ENCODE results near the gene SETBP1.

Gene SETBP1

GRCh38 chr18:44724105-44724778, 43.6 kb downstream of the SETBP1 start:
- no peak for DNase-seq (ENCODE audit: low read depth, low spot score)
- no peak overlapping the region for H3K4me3 ChIP-seq (ENCODE audit: low read length)

DNA sequence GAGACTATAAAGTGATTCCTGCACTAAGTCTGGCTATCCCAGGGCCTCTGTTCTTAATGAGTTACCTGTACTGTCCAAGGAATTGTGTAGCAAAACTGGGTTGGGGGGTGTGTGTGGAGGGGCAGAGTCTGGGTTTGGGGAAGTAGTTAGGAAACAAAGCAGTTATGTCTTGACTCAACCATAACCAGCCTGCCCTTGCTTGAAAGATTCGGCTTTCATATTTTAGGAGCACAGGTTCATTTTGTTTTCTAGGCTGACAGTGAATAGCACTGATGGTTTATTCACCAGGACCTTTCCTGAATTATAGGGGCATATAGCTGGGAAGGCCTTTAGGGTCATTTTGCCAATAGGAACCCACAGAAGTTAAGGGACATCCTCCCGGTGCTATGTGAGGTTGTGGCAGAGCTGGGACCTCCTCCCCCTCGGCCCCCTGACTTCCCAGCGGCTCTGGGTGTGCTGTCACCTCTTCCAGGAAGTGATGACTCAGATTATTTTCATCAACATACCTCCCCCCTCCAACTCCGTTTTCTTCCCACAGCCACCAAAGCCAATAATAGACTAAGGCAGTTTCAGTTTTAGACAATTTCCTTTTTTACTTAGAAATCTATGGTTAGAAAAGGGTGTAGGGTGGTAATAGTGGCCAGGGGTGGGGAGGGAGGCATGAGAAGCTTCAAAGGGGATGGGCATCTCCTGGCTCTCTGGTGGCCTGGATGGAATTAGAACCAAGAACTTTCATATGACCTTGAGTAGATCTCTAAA, 44.8 kb downstream of the SETBP1 start:
- no peak overlapping the region for H3K4me3 ChIP-seq (ENCODE audit: low read length)
- peak; percentile 35 for DNase-seq (ENCODE audit: low read depth, low spot score)

DNA sequence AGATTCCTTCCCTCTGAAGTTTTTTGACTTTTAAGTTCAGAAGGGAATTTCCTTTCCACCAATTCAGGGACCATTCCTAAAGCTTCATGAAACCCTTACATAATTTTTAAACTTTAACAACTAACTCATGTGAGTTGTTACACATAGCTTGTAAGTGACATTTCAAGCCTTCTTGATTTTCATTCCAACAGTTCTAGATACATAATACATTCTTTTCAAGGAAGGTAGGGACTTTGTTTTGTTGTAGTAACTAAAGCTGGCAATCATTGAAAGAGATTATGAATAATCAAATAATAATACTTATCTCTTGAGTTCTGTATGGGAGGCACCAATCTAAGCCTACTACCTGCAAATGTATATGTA, 45.4 kb downstream of the SETBP1 start:
- no peak for DNase-seq (ENCODE audit: low read depth, low spot score)
- H3K4me3 ChIP-seq (ENCODE audit: low read length) = no peak overlapping the region

DNA sequence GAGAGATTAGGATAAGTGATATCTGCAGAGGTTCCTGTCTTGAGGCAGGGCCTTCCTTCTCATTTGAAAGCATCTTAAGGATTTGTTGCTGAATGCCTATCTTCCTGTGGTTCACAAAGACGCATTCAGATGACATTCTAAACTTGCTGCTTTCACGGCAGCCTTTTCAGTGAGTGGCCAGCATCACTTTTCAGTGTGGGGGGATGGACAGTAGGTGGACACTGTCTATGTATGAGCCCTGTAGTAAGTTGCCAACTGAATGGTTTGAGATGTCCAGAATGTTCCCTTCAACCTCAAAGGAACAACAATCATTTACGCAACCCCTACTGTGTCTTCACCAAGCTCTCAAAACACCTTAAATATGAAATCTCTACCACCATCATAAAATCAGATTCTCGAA, 46.6 kb downstream of the SETBP1 start:
- no peak overlapping the region for H3K4me3 ChIP-seq (ENCODE audit: low read length)

GRCh38 chr18:44729631-44730101, 49.0 kb downstream of the SETBP1 start:
- no peak overlapping the region for H3K4me3 ChIP-seq (ENCODE audit: low read length)
- DNase-seq (ENCODE audit: low read depth, low spot score) = peak; percentile 66

More for the DNA sequence above, 46.6 kb downstream of the SETBP1 start:
- DNase-seq (ENCODE audit: low read depth, low spot score) = no peak

- no peak for DNase-seq (ENCODE audit: low read depth, low spot score)
- no peak overlapping the region for H3K4me3 ChIP-seq (ENCODE audit: low read length)
Observed at GRCh38 chr18:44730803-44731529, 50.3 kb downstream of the SETBP1 start.

DNA sequence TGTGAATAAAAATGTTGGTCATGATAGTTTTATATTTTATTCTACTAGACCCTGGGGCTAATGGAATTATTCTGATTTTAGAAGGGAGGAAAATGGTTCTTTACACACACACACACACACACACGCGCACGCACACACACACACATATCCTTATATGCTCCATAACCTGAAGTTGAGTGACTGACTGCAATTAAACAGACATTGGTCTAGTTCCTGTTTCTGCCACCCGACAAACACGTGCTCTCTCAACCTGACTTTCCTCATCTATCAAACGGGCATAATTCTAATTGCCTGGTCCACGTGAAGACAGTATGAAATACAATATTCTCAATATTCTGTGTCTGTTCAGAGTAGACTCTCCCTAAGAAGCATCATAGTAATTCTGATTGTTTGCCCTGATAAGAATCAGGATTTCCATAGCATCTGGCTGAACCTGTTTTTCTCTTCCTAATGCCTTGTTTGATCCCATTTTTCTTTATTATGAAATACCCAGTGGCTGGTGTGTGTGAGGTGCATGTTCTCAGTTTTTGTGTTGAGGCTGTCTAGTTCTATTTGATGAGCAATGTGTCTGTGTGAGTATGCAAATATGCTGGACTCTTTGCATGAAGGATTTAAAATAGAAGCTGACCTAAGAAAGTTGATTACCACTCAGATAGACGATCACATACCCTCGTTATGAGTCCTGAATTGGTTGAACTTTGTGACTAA, 51.0 kb downstream of the SETBP1 start:
- DNase-seq (ENCODE audit: low read depth, low spot score) = no peak
- H3K4me3 ChIP-seq (ENCODE audit: low read length) = no peak overlapping the region

- no peak for DNase-seq (ENCODE audit: low read depth, low spot score)
- H3K4me3 ChIP-seq (ENCODE audit: low read length) = no peak overlapping the region
Observed at GRCh38 chr18:44732238-44732563, 51.5 kb downstream of the SETBP1 start.

DNA sequence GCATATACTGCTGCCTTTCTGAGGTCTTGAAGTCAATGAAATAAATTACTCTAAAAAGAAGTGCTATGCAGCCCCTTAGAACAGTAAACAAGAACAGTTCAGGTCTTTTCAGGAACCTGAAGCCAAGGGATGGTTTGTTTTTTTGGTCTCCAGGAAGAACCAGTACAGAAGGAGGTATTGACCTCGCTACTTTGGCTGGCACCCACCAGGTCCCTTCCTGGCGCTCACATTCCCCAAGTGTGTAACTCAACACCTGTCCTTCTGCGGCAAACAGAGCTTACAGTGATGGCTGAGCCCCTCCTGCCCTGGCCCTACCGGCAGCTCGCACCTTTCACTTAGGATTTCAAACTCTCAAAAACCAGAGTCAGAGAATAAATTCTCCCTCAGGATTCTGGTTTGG, 51.9 kb downstream of the SETBP1 start:
- H3K4me3 ChIP-seq (ENCODE audit: low read length) = no peak overlapping the region
- no peak for DNase-seq (ENCODE audit: low read depth, low spot score)

- no peak overlapping the region for H3K4me3 ChIP-seq (ENCODE audit: low read length)
- peak; percentile 9 for DNase-seq (ENCODE audit: low read depth, low spot score)
Observed at GRCh38 chr18:44733069-44733753, 52.5 kb downstream of the SETBP1 start.

GRCh38 chr18:44733754-44734465, 53.2 kb downstream of the SETBP1 start:
- no peak overlapping the region for H3K4me3 ChIP-seq (ENCODE audit: low read length)
- DNase-seq (ENCODE audit: low read depth, low spot score) = no peak

- H3K4me3 ChIP-seq (ENCODE audit: low read length) = no peak overlapping the region
- no peak for DNase-seq (ENCODE audit: low read depth, low spot score)
Observed at GRCh38 chr18:44735096-44735495, 54.4 kb downstream of the SETBP1 start.

GRCh38 chr18:44736664-44737380, 56.1 kb downstream of the SETBP1 start:
- DNase-seq (ENCODE audit: low read depth, low spot score) = no peak
- no peak overlapping the region for H3K4me3 ChIP-seq (ENCODE audit: low read length)

DNA sequence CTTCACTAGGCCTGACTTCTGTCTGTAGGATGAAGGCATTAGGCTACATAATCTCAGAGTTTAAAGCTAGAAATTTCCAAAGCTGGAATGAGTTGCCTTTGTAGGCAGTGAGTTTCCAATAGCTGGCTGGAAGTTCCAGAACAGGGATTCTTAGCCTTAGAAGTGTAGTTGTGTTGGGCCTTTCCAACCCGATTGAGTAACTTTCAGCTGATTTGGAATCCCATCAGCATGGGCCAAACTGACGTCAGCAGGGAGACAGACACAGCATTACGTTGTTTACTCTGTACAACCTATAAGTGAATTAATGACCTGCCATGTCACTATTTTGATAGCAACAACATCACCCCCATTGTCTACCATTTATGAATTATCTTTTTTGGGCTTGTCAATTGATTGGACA, 56.9 kb downstream of the SETBP1 start:
- no peak for DNase-seq (ENCODE audit: low read depth, low spot score)
- H3K4me3 ChIP-seq (ENCODE audit: low read length) = no peak overlapping the region

- no peak overlapping the region for H3K4me3 ChIP-seq (ENCODE audit: low read length)
- no peak for DNase-seq (ENCODE audit: low read depth, low spot score)
Observed at GRCh38 chr18:44740000-44740399, 59.3 kb downstream of the SETBP1 start.

GRCh38 chr18:44741085-44741484, 60.4 kb downstream of the SETBP1 start:
- H3K4me3 ChIP-seq (ENCODE audit: low read length) = no peak overlapping the region
- no peak for DNase-seq (ENCODE audit: low read depth, low spot score)

- DNase-seq (ENCODE audit: low read depth, low spot score) = no peak
- no peak overlapping the region for H3K4me3 ChIP-seq (ENCODE audit: low read length)
Observed at GRCh38 chr18:44741511-44741910, 60.8 kb downstream of the SETBP1 start.

GRCh38 chr18:44742126-44742525, 61.4 kb downstream of the SETBP1 start:
- no peak overlapping the region for H3K4me3 ChIP-seq (ENCODE audit: low read length)
- no peak for DNase-seq (ENCODE audit: low read depth, low spot score)

All from Jurkat, Clone E6-1 (cell line).